Liver (tissue), 9 donors: Measurements from ENCODE around the gene CACNA1B. TPM values are rescaled to one million over a fixed set of nuclear protein-coding genes. Genes with fewer than 3 reads are reported as not detected.

ENCODE experiments used
- DNase-seq: peaks from one replicate; pipeline ENCODE4 v3.0.0-alpha.2; 2017; ENCODE audit warnings: low spot score
- H3K27ac ChIP-seq, 2 donors: one replicate each; pipeline ENCODE4 v1.7.0; 2013; ENCODE audit warnings: inconsistent platforms in 2 of 2, low read length in 2 of 2, control low read depth in 1 of 2, low read depth in 1 of 2, mild to moderate bottlenecking in 1 of 2
- H3K27me3 ChIP-seq, 4 donors: one replicate each; pipeline versions ENCODE4 v1.6.1 to v1.7.0; 2013; ENCODE audit warnings: low read length in 3 of 4, inconsistent platforms in 1 of 4, mild to moderate bottlenecking in 1 of 4, moderate library complexity in 1 of 4; ENCODE audit not compliant: control insufficient read depth in 4 of 4, insufficient read depth in 4 of 4
- H3K36me3 ChIP-seq, 4 donors: one replicate each; pipeline versions ENCODE4 v1.6.1 to v1.7.0; 2013; ENCODE audit warnings: low read length in 3 of 4, mild to moderate bottlenecking in 3 of 4, low read depth in 1 of 4, moderate library complexity in 1 of 4; ENCODE audit not compliant: control insufficient read depth in 4 of 4, insufficient read depth in 3 of 4
- H3K4me1 ChIP-seq, 4 donors: one replicate each; pipeline versions ENCODE4 v1.6.1 to v1.7.0; 2013; ENCODE audit warnings: low read length in 3 of 4, mild to moderate bottlenecking in 3 of 4, moderate library complexity in 1 of 4; ENCODE audit not compliant: control insufficient read depth in 4 of 4, insufficient read depth in 4 of 4
- H3K4me3 ChIP-seq, 3 donors: one replicate each; pipeline versions ENCODE4 v1.6.1 to v1.7.0; 2013; ENCODE audit warnings: low read length in 3 of 3, control low read depth in 1 of 3, low read depth in 1 of 3, mild to moderate bottlenecking in 1 of 3
- H3K9ac ChIP-seq, 2 donors: one replicate each; pipeline ENCODE4 v1.7.0; 2013; ENCODE audit warnings: low read length in 2 of 2, mild to moderate bottlenecking in 2 of 2, moderate library complexity in 2 of 2, control low read depth in 1 of 2, low read depth in 1 of 2
- H3K9me3 ChIP-seq, 4 donors: one replicate each; pipeline versions ENCODE4 v1.6.1 to v1.7.0; 2013; ENCODE audit warnings: low read length in 3 of 4; ENCODE audit not compliant: control insufficient read depth in 4 of 4
- ATF3 ChIP-seq: IDR thresholded peaks from 2 replicates; pipeline ENCODE4 v1.6.1; 2016; ENCODE audit warnings: antibody characterized with exemption
- EGR1 ChIP-seq, 2 donors: IDR thresholded peaks; 2 replicates each; pipeline ENCODE4 v1.6.1; 2016 to 2018; ENCODE audit warnings: antibody characterized with exemption in 2 of 2, low read depth in 2 of 2
- FOXA2 ChIP-seq: IDR thresholded peaks from 2 replicates; pipeline ENCODE4 v1.6.1; 2016; ENCODE audit warnings: antibody characterized with exemption
- HNF4G ChIP-seq: IDR thresholded peaks from 2 replicates; pipeline ENCODE4 v1.6.1; 2016; ENCODE audit warnings: antibody characterized with exemption
- JUND ChIP-seq, 2 donors: IDR thresholded peaks; 2 replicates each; pipeline ENCODE4 v1.6.1; 2016; ENCODE audit warnings: antibody characterized with exemption in 2 of 2
- MAX ChIP-seq: IDR thresholded peaks from 2 replicates; pipeline ENCODE4 v1.6.1; 2016; ENCODE audit warnings: antibody characterized with exemption
- NR2F2 ChIP-seq: IDR thresholded peaks from 2 replicates; pipeline ENCODE4 v1.6.1; 2016; ENCODE audit warnings: antibody characterized with exemption
- RAD21 ChIP-seq, 2 donors: IDR thresholded peaks; 2 replicates each; pipeline ENCODE4 v1.6.1; 2016; ENCODE audit warnings: antibody characterized with exemption in 2 of 2, mild to moderate bottlenecking in 2 of 2
- RXRA ChIP-seq, 2 donors: IDR thresholded peaks; 2 replicates each; pipeline ENCODE4 v1.6.1; 2017 to 2018; ENCODE audit warnings: antibody characterized with exemption in 2 of 2, mild to moderate bottlenecking in 1 of 2
- SP1 ChIP-seq: IDR thresholded peaks from 2 replicates; pipeline ENCODE4 v1.6.1; 2018; ENCODE audit warnings: antibody characterized with exemption, mild to moderate bottlenecking
- TAF1 ChIP-seq: conservative IDR thresholded peaks from 2 replicates; pipeline ENCODE4 v1.6.1; 2016; ENCODE audit warnings: antibody characterized with exemption, mild to moderate bottlenecking
- WGBS: extraction: QIAGEN DNeasy Blood & Tissue Kit; methylation state at CpG from one replicate; pipeline ENCODE4 v1.1.7; 2013; 5-methylcytosine and 5-hydroxymethylcytosine counted together
- polyA plus RNA-seq, 2 donors: library from polyadenylated mRNA; stranded (reverse) in 1 of 2; unstranded in 1 of 2; fragments of 200-250 nt in 1 of 2; fragments of >200 nt in 1 of 2; fragmentation: Nextera tagmentation in 1 of 2; extraction: Ambion mirVana in 1 of 2; gene quantifications; one replicate each; pipeline versions ENCODE4 v1.2.1 to v1.2.3, GENCODE V29; 2013 to 2015
- total RNA-seq, 2 donors: library from RNA; depleted of rRNA; stranded (reverse); fragments of >200 nt; gene quantifications; one replicate each; pipeline ENCODE4 v1.2.3, GENCODE V29; 2014
- TF ChIP-seq, protein P1 (sequence below): IDR thresholded peaks from 2 replicates; pipeline ENCODE4 v1.6.1; 2016; ENCODE audit warnings: antibody characterized with exemption, mild to moderate bottlenecking
- TF ChIP-seq, protein P2 (sequence below): IDR thresholded peaks from 2 replicates; pipeline ENCODE4 v1.6.1; 2016; ENCODE audit warnings: antibody characterized with exemption
- TF ChIP-seq, protein P3 (sequence below): fragments of 150-350 bp; IDR thresholded peaks from 2 replicates; pipeline ENCODE4 v1.5.1; 2017; ENCODE audit warnings: improper control_type of control experiment, low read depth, low read length; ENCODE audit not compliant: missing input control
- donor health status: healthy.
- donor health status: healthy.
- donor health status: healthy.
- donor health status: healthy.
- donor health status: healthy.

Gene CACNA1B
- total and polyA plus RNA-seq, 4 donors = under 0.01 to 0.05 TPM; not detected in 2

GRCh38 chr9:137989999-137990715, 112.6 kb downstream of the CACNA1B start:
- Histone ChIP-seq H3K4me3 (no peak overlapping the region), H3K27ac (no peak overlapping the region), H3K9ac (no peak overlapping the region), H3K4me1 (no peaks in the 10 kb centered on the region), H3K27me3 (no peaks in the 10 kb centered on the region), H3K36me3 (no peaks in the 10 kb centered on the region), H3K9me3 (no peaks in the 10 kb centered on the region)
- DNase-seq = no peak
- TF ChIP-seq ATF3 = no peak
- TF ChIP-seq HNF4G = no peak
- TF ChIP-seq, protein P1, sequence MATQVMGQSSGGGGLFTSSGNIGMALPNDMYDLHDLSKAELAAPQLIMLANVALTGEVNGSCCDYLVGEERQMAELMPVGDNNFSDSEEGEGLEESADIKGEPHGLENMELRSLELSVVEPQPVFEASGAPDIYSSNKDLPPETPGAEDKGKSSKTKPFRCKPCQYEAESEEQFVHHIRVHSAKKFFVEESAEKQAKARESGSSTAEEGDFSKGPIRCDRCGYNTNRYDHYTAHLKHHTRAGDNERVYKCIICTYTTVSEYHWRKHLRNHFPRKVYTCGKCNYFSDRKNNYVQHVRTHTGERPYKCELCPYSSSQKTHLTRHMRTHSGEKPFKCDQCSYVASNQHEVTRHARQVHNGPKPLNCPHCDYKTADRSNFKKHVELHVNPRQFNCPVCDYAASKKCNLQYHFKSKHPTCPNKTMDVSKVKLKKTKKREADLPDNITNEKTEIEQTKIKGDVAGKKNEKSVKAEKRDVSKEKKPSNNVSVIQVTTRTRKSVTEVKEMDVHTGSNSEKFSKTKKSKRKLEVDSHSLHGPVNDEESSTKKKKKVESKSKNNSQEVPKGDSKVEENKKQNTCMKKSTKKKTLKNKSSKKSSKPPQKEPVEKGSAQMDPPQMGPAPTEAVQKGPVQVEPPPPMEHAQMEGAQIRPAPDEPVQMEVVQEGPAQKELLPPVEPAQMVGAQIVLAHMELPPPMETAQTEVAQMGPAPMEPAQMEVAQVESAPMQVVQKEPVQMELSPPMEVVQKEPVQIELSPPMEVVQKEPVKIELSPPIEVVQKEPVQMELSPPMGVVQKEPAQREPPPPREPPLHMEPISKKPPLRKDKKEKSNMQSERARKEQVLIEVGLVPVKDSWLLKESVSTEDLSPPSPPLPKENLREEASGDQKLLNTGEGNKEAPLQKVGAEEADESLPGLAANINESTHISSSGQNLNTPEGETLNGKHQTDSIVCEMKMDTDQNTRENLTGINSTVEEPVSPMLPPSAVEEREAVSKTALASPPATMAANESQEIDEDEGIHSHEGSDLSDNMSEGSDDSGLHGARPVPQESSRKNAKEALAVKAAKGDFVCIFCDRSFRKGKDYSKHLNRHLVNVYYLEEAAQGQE = no peak
- 88% methylated on average over 8 of the region's 8 CpGs for WGBS

DNA sequence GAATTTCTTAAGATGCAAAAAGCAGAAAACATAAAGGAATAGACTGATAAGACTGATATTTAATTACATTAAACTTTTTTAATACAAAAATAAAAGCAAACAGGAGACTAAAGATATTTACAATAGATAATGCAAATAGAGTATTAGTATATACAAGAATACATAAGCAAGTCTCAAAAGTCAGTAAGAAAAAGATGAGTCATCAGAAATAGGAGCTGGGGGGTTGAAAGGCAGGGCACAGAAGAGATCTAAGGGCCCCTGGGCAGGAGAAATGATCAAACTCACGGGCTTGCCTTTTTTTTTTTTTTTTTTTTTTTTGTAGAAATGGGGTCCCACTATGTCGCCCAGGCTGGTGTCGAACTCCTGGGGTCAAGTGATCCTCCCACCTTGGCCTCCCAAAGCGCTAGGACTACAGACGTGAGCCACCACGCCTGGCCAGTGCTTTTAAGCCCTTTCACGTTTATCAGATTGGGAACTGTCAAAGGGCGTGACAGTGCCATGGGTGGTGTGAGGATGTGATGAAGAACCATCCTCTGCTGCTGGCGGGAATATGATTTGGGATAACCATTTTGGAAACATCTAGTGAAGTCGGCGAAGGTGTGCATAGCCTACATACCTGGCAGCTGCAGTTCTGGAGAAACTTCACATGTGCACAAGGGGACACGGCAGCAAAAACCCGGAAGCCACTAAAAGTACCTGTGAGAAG, 126.1 kb downstream of the CACNA1B start:
- DNase-seq = no peak
- Histone ChIP-seq H3K4me3 (no peak overlapping the region), H3K4me1 (no peaks in the 10 kb centered on the region), H3K27ac (no peak overlapping the region), H3K9me3 (no peaks in the 10 kb centered on the region), H3K9ac (no peak overlapping the region), H3K27me3 (no peaks in the 10 kb centered on the region), H3K36me3 (no peaks in the 10 kb centered on the region)
- WGBS = 85% methylated on average over 13 of the region's 13 CpGs
- TF ChIP-seq HNF4G = no peak
- no peak for TF ChIP-seq JUND (IDR thresholded peaks at IDR 0.05)
- TF ChIP-seq ATF3 = no peak
- TF ChIP-seq RAD21 (IDR thresholded peaks at IDR 0.05) = no peak
- no peak for TF ChIP-seq NR2F2

DNA sequence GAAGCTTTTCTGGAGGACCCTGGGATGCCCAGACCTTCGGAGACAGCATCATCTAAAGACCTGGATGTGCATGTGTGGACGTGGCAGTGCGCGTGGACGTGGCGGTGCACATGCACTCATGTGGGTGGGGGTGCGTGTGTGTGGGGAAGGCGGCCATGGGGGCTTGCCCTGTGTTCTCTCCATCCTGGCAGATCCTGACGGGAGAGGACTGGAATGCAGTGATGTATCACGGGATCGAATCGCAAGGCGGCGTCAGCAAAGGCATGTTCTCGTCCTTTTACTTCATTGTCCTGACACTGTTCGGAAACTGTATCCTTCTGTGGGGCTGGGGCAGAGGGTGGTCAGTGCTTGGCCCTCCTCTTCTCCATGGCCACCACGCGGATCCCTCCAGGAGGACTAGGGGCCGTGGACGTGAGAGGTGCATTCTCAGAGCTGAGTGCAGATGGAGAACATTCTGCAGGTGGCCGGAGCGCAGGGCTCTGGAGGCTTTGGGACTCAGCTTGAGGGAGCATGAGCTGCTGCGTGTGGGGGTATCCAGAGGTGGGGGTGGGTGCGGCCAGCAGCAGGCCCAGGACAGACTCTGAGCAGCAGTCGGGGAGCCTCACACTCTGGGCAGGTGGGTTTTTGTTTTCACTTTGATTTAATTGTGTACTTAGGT, 129.1 kb downstream of the CACNA1B start:
- DNase-seq = peak; percentile 30
- WGBS = 87% methylated on average over 25 of the region's 25 CpGs
- Histone ChIP-seq H3K27me3 (no peaks in the 10 kb centered on the region), H3K9me3 (no peaks in the 10 kb centered on the region), H3K4me3 (no peak overlapping the region), H3K36me3 (no peaks in the 10 kb centered on the region), H3K4me1 (no peaks in the 10 kb centered on the region), H3K9ac (no peak overlapping the region), H3K27ac (no peak overlapping the region)
- TF ChIP-seq ATF3 (no peak), FOXA2 (no peak), JUND (IDR thresholded peaks at IDR 0.05) (no peak), EGR1 (IDR thresholded peaks at IDR 0.05; ENCODE audit: low read depth in 2 of 2) (no peak), SP1 (no peak), RAD21 (IDR thresholded peaks at IDR 0.05) (no peak), NR2F2 (no peak), MAX (no peak), RXRA (IDR thresholded peaks at IDR 0.05) (no peak), TAF1 (no peak)
- TF ChIP-seq, protein P2, sequence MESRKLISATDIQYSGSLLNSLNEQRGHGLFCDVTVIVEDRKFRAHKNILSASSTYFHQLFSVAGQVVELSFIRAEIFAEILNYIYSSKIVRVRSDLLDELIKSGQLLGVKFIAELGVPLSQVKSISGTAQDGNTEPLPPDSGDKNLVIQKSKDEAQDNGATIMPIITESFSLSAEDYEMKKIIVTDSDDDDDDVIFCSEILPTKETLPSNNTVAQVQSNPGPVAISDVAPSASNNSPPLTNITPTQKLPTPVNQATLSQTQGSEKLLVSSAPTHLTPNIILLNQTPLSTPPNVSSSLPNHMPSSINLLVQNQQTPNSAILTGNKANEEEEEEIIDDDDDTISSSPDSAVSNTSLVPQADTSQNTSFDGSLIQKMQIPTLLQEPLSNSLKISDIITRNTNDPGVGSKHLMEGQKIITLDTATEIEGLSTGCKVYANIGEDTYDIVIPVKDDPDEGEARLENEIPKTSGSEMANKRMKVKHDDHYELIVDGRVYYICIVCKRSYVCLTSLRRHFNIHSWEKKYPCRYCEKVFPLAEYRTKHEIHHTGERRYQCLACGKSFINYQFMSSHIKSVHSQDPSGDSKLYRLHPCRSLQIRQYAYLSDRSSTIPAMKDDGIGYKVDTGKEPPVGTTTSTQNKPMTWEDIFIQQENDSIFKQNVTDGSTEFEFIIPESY = no peak
- TF ChIP-seq, protein P3, sequence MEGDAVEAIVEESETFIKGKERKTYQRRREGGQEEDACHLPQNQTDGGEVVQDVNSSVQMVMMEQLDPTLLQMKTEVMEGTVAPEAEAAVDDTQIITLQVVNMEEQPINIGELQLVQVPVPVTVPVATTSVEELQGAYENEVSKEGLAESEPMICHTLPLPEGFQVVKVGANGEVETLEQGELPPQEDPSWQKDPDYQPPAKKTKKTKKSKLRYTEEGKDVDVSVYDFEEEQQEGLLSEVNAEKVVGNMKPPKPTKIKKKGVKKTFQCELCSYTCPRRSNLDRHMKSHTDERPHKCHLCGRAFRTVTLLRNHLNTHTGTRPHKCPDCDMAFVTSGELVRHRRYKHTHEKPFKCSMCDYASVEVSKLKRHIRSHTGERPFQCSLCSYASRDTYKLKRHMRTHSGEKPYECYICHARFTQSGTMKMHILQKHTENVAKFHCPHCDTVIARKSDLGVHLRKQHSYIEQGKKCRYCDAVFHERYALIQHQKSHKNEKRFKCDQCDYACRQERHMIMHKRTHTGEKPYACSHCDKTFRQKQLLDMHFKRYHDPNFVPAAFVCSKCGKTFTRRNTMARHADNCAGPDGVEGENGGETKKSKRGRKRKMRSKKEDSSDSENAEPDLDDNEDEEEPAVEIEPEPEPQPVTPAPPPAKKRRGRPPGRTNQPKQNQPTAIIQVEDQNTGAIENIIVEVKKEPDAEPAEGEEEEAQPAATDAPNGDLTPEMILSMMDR = no peak
